Prostate gland (tissue), 2 donors: ENCODE measurements around the gene PRELP.

Source experiments
- CTCF ChIP-seq, 4 experiments: fragments of 200-600 bp in 2 of 4; fragments of 450-650 bp in 2 of 4; sonication (generic) in 2 of 4; IDR thresholded peaks; 1 replicate in 3 of 4; 2 replicates in 1 of 4; pipeline ENCODE4 v1.5.1; 2016 to 2019; ENCODE audit warnings: antibody characterized with exemption in 4 of 4, mild to moderate bottlenecking in 2 of 4, moderate library complexity in 2 of 4
- POLR2A ChIP-seq: fragments of 450-650 bp; IDR thresholded peaks from one replicate; pipeline ENCODE4 v1.6.1; 2016; ENCODE audit warnings: antibody characterized with exemption, mild to moderate bottlenecking
- POLR2AphosphoS5 ChIP-seq: sonication (generic); formaldehyde crosslinking; IDR thresholded peaks from one replicate; pipeline ENCODE4 v1.6.1; 2017; ENCODE audit warnings: antibody characterized with exemption

- TF ChIP-seq CTCF (IDR thresholded peaks at IDR 0.05) (no peak), POLR2A (no peak), POLR2AphosphoS5 (no peak)
Measured at GRCh38 chr1:203458078-203458477, 17.5 kb upstream of the PRELP start.
